OCI-M2 (cell line): Measurements from ENCODE around the gene LRIF1.
"Not testable (repeated sequence)": the region's sequence is repeated elsewhere in the genome, so short reads cannot be mapped to it uniquely, and the experiment has no call there.

Source experiments
- DNase-seq: peaks from one replicate; lab custom pipeline; 2025; ENCODE audit not compliant: unreplicated experiment; lab: John Stamatoyannopoulos, UW

LRIF1 gene

DNA sequence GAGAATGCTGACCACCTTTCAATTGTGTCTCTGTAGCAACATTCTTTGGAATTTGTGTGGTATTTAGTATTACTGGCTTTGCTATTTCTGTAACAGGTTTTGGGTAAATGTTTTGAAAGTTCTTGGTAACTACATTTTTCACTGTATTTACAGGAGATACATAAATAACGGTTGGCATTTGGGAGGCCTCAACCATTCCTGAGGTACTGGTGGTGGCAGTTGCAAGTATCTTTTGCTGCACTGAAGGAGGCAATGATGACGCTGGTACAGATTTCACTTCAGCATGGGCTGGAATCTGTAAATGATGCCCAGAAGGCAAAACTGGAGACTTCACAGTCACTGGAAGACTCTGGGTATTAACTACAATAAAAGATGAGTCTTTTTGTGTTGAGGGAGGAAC, 11.7 kb downstream of the LRIF1 start:
- DNase-seq = no peak

GRCh38 chr1:110951161-110951560, 12.6 kb downstream of the LRIF1 start:
- DNase-seq = no peak

DNA sequence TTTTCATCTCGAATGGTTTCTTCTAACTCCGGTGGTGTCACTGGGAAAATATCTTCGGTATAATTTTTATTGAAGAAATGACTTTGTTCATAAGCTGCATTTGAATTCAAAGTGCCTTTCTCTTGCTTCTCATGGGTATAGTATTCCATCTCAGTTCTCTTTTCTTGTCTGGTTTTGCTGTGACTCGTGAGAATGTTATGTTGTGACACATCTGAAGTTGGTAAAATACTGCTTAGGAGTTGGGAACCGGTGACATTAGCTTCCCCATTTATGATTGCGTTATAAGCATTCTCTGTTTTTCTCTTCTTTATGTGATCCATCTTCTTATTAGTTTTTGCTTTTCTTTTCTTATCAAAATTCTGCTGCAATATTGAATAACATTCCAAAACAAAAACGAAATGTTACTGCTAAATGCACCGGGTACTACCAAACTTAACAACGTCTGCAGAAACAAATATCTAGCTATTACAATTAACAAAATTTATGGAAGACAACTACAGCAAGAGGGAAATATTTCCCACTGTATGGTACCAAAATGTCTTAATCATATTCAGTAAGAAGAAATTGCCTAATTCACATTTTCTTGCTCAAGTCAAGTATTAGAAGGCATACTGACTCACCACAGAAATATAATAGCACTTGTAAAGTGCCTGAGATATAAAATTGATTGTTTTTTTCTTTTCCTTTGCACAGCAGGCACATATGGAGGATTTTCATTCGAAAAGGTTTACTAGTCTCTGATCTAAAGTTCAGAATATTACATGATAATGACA, 15.5 kb downstream of the LRIF1 start:
- no peak for DNase-seq

- no peak for DNase-seq
Observed at GRCh38 chr1:110945626-110946025, 18.1 kb downstream of the LRIF1 start.

DNA sequence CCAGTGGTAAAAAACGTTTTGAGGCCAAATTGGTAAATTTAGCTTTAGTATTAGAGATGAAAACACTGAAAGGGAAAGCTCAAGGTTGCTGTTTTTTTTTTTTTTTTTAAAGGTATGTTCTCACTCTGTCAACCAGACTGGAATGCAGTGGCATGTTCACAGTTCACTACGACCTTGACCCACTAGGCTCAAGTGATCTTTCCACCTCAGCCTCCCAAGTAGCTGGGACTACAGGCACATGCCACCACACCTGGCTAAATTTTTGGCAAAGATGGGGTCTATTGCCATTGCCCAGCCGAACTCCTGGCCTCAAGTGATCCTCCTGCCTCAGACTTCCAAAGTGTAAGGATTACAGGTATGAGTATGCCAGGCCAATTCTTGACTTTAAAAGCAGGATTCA, 18.9 kb downstream of the LRIF1 start:
- no peak for DNase-seq

- DNase-seq = no peak
Observed at GRCh38 chr1:110936567-110936966, 27.2 kb downstream of the LRIF1 start.

DNA sequence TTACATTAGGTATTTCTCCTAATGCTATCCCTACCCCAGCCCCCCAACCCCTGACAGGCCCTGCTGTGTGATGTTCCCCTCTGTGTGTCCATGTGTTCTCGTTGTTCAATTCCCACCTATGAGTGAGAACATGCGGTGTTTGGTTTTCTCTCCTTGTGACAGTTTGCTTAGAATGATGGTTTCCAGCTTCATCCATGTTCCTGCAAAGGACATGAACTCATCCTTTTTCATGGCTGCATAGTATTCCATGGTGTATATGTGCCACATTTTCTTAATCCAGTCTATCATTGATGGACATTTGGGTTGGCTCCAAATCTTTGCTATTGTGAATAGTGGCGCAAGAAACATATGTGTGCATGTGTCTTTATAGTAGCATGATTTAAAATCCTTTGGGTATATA, 32.6 kb downstream of the LRIF1 start:
- not testable (repeated sequence) for DNase-seq

- no peak for DNase-seq
Observed at GRCh38 chr1:110928904-110929303, 34.8 kb downstream of the LRIF1 start.

- no peak for DNase-seq
Observed at GRCh38 chr1:110928191-110928590, 35.5 kb downstream of the LRIF1 start.

GRCh38 chr1:110927484-110928075, 36.1 kb downstream of the LRIF1 start:
- no peak for DNase-seq

DNA sequence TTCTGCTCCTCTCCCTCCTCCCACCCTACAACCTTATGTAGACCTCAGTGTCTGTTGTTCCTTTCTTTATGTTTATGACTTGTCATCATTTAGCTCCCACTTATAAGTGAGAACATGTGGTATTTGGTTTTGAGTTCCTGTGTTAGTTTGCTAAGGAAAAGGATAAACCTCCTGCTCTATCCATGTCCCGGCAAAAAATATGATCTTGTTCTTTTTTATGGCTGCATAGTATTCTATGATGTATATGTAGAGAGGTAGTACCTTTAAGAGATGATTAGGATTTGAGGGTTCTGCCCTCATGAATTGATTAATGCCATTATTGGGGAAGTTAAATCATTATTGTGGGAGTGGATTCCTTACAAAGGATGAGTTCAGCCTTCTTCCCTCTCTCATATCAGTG, 41.8 kb downstream of the LRIF1 start:
- DNase-seq = no peak

- no peak for DNase-seq
Observed at GRCh38 chr1:110918016-110918415, 45.7 kb downstream of the LRIF1 start.

DNA sequence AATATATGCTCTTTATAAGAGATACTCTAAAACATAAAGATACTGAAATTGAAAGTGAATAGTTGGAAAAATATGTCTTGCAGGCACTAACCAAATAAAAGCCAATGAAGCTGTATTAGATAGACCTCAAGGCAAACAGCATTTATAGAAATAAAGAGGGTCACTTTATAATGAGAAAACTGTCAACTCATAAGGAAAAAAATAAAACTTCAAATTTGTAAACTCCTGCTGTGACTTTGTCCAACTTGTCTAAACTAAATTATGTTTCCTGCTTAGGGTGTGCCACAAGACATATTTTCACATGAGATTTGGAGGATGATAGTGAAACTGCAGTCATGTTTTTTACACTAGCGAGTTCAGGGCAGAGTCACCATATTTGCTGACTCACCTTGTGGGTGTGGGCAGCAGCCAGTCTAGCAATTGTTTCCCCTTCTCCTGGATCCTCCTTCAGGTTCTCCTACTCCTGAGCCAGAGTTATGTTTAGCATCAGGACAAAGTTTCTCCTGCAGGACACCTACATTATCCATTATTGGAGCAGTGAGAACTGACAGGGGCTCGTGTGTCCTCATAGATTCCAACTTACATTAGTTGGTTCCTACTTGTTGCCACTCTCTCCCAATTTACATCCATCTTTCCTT, 46.9 kb downstream of the LRIF1 start:
- DNase-seq = no peak

- DNase-seq = no peak
Observed at GRCh38 chr1:110916274-110916668, 47.5 kb downstream of the LRIF1 start.

DNA sequence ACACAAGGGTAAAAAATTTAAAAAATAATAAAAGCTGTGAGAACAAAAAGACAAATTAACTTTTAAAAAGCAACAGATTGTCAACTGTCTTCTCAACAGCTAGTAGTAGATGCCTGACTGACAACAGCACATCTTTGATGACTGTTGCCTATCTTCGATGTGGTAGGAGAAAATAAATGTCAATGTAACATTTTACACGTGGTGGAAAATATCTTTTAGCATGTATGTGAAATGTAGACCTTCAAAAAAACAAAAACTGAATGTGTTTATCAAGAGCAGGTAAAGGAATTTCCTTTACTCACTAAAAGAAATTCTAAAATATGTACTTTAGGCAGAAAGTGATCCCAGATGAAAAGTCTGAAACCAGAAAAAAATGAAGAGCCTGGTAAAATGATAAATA, 47.9 kb downstream of the LRIF1 start:
- no peak for DNase-seq

DNA sequence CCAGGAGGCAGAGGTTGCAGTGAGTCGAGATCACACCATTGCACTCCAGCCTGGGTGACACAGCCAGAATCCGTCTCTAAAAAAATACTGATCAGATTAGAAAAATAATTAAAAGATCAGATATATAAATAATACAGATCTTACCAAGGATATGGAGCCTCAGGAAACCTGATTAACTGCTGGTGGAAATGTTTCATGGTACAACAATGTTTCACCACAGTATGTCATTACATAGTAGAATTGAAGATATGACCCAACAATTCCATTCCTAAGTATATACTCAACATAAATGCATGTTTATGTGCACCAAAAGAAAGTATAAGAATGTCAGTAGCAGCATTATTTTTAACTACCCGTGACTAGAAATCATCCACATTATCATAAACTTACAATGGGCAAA, 49.0 kb downstream of the LRIF1 start:
- no peak for DNase-seq

GRCh38 chr1:110912784-110913183, 50.9 kb downstream of the LRIF1 start:
- no peak for DNase-seq

DNA sequence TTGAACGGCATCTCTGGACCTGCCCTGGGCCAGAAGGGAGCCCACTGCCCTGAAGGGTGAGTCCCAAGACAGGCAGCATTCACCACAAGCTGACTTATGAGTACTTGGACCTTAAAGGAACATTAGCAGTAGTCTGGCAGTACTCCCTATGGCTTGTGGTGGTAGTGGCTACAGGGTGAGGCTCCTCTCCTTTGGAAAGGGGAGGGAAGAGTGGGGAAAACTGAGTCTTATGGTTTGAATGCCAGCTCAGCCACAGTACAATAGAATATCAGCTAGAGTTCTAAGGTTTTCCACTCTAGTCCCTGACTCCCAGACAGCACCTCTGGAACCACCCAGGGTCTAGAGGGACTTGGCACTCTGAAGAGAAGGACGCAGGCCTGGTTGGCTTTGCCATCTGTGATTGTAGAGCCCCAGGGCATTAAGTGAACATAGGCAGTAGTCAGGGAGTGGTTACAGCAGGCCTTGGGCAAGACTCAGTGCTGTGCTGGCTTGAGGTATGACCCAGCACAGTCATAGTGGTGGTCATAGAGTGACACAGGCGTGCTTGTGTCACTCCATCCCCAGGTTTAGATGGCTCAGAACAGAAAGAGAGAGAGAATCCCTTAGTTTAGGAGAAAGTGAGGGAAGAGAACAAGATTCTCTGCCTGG, 59.7 kb downstream of the LRIF1 start:
- no peak for DNase-seq

DNA sequence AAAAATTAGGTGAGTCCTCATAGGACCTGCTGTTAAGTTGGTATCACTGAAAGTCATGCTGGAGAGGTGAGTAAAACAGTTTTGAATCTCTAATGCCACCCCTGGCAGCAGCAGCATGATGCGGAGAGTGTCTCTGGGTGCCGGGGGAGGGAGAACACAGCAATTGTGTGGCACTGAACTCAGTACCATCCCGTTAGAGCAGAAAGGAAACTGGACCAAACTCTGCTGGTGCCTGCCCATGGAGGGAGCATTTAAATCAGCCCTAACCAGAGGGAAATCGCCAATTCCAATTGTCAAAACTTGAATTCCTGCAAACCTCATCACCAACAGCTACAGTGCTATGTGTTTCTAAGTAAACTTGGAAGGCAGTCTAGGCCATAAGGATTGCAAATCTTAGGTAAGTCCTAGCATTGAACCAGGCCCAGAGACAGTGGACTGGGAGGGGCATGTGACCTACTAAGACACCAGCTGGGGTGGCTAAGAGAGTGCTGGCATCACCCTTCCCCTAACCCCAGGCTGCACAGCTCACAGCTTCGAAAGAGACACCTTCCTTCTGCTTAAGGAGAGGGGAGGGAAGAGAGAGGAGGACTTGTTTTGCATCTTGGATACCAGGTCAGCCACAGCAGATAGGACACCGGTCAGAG, 60.8 kb downstream of the LRIF1 start:
- DNase-seq = no peak

GRCh38 chr1:110899458-110899843, 64.3 kb downstream of the LRIF1 start:
- no peak for DNase-seq

DNA sequence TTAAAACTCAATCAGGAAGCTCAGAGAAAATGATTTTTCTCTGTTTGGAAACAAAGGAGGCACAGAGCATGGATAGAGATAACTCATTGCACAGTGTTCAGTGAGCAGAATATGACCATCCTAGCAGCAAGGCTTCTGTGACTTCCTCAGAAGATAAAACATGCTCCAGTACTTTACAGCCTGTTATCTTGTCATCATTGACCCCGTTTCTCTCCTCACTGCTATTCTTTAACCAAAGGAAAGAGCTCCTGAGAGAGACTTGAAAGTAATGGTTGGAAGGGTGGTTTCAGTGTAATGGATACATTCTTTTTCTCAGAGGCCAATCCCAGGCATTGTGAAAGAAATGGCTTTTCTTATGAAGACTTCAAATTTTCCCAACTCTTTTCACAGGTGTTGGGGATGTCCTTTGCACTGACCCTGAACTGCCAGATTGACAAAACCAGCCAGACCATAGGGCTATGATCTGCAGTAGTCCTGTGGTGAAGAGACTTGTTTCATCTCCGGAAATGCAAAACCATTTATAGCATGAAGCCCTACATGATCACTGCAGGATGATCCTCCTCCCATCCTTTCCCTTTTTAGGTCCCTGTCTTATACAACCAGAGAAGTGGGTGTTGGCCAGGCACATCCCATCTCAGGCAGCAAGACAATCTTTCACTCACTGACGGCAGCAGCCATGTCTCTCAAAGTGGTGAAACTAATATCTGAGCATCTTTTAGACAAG, 64.8 kb downstream of the LRIF1 start:
- no peak for DNase-seq
